A549 (cell line): ENCODE measurements around the gene NOSTRIN.
"Not testable (repeated sequence)": the region's sequence is repeated elsewhere in the genome, so short reads cannot be mapped to it uniquely, and the experiment has no call there.

Experiments
- CTCF ChIP-seq: fragments of >200 bp; sonication (Bioruptor Twin); formaldehyde crosslinking; IDR thresholded peaks from 3 replicates; pipeline ENCODE4 v1.5.1; 2016
- POLR2A ChIP-seq: IDR thresholded peaks from 2 replicates; pipeline ENCODE4 v1.6.1; 2012; ENCODE audit warnings: mild to moderate bottlenecking, low read length
- REST ChIP-seq: fragments of 200-600 bp; sonication (generic); IDR thresholded peaks from 2 replicates; pipeline ENCODE4 v1.6.1; 2016; ENCODE audit warnings: antibody characterized with exemption, mild to moderate bottlenecking, moderate library complexity

GRCh38 chr2:168870824-168871223 lies 68.4 kb downstream of the NOSTRIN start:
- TF ChIP-seq CTCF, REST, POLR2A: not testable (repeated sequence)
